AML-193 (cell line): Measurements from ENCODE around the gene POLG.
A peak's percentile ranks its signal among the peaks of the same experiment; 100 is the strongest.

ENCODE experiments used
- DNase-seq, 2 experiments: peaks; one replicate each; lab custom pipeline; 2025; lab: John Stamatoyannopoulos, UW

POLG gene

DNA sequence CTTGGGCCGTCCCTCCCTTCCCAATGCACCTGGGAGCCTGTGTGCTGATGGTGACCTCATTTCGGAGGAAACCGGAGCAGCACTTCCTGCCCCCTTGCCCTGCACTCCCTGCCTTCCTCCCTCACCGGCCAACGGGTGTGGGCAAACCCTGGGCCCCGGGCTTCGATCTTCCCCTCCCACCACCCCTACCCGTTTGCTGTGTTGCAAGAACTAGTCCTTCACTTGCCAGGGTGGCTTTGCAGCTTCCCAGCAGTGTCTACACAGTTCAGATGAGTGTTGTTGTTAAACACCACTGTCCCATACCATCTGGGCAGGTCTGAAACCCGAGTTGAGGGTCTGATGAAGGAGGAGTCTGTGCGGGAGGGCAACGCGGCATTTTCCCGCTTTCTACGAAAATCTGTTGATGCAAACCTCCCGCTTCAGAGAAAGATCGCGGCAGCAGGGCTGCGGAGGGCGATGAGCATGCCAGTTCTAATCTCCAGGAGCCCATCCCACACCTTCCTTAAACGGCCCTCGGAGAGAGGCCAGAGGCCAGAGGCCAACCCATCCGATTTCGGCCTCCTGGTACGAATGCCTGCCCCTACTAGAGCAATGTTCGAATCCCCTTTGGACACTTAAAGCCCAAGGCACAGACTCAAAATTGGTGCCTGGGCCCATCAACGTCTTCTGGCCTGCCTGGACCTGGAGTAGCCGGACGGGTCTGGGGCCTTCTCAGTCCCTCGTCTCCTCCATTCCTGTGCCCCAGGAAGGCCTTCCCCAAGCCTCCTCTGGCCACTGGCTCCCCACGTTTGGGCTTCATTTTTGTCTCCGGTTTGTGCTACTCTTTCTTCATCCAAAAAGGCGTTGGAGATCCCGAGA lies 35.7 kb upstream of the POLG start:
- DNase-seq: peak; percentile 70 to 71

DNA sequence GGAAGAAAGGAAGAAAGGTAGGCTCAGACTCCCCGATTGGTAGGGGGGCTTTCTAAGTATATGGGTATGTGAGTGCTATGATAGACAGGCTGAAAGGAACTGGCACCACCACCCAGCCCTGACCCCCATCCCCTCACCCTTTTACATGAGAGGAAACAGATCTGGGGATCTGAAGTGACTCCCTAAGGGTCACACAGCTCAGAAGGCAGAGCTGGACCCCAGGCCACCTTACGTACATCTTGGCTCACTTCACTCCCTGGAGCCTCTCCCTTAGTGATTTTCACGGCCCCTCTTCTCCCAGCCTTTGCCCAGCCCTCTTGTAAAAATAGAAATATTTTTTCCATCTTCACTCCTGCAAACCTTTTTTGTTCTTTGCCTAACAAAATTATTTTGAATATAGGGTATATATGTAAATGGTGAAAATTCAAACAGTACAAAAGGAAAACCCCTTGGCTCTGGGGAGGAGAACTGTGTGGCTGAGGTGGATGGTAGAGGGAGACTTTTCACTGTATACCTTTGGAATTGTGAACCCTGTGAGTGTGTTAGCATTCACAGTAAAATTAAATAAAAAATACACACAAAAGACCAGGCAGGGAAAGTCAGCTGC lies 34.8 kb upstream of the POLG start:
- DNase-seq: no peak

DNA sequence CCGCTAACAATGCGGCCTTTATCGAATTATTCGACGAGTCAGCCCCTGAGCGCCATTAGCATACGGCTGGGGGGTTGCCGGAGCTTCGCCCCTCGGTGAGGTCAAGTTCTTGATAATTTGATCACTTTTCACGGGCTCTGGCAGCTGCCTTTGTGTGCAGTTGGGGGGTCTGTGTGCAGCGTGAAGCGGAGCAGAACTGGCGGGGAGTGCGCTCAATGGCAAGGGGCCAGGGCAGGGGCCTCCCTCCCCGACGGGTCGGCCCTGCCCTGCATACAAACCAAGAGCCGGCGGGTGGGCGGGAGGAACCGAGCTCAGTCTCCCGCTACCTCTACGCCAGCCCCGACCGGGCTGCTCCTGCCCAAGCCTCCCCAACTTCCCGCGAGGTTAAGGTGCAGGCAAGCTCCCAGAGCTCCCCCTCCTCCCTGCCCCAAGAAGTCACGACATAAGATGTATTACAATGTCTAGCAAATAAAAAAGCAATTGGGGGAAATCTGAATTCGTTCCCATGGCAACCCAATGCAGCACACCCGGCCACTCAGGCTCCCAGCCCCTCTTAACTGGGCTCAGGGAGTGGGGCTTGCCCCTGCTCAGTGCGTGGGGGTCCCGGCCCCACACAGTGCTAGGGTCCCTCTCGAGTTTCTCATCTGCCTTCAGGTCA lies 34.1 kb upstream of the POLG start:
- DNase-seq: no peak

DNA sequence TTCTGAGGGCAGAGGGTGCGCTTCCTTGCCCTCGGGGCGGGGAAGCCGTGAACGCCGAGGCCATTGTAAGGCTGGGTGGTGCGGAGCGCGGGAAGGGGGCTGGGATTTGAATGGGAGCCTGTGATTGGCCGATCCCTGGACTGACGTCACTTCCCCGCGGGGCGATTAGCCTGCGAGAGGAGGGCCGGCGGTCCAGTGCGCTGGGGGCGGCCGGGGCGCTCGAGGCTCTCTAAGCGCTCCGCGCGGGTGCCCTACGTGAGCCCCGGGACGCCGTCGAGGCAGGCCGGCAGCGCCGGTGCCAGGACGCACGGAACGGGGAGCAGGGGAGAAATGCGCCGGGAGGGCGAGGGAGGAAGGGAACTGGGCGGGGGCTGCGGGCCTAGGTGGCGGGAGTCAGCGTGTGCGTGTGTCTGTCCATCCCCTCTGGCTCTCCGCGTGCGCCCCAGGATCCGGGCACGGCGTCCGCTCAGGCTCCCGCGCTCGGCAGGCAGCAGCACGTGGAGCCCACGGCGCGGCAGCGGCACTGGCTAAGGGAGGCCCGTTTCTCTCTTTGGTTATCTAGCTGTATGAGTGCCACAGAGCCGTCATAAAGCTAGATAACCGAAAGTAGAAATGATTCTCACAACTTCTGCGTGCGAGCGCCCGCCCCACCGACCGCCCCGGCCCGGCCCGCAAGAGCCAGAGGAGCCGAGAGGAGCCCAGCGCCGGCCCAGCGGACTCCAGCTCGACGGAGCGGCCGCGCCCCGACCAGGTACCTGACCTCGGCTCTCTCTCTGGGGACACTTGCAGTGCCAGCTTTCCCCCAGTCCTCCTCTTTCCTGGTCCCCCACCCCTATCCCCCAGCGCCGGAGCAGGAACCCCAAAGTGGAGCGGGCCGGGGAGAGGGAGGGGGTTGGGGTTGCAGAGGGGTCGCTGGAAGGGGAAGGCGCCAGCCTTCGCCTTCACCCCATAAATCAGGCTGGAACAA lies 33.1 kb upstream of the POLG start:
- DNase-seq: no peak

DNA sequence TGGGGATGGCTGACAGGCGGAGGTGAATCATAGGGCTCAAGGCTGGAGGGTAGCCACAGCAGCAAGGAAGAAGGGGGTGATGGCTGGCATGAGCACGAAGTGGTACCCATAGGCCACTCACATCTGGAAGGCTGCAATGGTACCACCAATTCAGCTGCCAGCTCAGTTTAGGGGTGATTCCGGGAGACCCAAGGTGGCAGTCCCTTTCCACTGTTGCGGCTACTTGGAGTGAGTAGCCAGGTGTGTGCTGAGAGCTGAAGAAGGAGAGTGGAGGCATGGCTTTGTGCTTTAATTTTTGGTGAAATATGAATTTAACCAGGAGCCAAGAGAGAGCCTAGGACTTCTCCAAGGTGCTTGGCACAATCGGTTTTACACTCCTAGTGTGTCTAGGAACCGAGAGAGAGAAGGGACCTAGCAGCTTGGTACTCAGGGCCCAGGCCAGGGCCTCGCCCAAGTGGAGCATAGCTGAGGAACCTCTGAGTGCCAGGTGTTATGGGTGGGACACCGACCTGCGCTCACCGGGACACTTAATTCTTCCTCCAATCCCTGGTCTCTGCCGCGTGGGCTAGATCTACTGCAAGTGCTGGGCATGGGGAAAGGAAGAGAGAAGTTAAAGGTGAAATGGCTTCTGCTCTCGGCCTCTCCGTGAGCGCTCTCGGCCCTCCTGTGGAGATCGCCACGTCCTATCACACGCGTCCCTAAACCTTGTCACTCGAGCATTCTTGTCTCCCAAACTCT lies 32.2 kb upstream of the POLG start:
- DNase-seq: no peak

DNA sequence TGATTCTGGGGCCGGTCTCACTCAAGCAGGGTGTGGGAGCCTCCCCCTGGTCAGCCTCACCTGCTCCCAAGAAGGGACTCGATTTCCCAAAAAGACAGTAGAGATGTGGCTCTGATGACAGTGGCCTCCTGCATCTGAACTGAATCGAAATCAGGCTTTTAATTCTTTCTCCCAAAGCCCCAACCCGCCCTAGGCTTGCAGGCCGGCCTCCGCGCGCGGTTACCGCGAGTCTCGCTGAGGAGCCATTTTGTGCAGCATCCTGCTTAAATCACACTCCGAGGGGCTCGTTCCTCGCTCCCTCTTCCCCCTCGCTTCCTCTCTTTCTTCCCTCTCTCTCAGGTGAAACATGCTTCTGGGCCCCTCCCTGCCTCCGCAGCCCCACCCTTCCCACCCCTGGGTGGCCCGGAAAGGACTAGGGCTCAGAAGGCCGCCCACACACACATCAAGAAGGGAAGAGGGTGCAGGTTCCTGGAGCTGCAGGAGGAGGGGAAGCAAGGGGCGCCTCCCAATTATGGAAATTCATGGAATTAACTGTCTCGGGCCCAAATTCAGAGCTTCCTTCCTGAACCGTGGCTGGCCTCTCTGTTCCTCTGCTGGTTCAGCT lies 30.9 kb upstream of the POLG start:
- no peak for DNase-seq

DNA sequence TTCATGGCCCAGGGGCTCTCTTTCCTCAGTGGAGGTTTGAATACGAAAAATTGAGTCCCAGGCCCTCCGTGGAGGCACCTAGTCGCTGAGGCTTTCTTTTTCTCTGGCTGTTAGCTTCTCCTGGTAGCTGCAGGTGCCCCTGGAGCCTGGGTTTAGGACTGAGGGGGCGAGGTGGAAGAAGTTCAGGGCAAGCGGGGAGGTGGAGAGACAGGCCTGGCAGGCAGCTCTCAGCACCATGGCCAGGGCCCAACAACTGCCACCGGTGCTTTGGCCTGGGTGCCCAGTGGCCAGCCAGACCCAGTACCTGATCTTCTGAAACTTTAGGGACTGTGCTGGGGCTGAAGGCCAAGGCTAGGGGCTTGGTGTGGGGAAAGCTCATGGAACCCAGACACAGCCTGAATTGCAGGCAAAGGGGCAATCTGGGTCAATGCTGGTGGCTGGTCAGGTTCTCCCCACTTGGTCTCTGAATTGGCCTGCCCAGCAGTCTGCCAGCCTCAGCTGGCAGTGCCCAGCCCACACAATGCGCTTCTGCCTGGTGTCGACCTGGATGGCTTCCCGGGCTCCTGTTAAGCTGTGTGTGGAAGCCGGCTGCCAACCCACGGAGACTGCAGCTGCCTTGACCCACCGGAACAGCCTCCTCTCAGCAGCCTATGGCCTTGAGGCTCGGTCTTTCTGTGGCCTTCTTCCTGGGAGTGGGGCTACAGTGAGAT lies 30.3 kb upstream of the POLG start:
- no peak for DNase-seq

DNA sequence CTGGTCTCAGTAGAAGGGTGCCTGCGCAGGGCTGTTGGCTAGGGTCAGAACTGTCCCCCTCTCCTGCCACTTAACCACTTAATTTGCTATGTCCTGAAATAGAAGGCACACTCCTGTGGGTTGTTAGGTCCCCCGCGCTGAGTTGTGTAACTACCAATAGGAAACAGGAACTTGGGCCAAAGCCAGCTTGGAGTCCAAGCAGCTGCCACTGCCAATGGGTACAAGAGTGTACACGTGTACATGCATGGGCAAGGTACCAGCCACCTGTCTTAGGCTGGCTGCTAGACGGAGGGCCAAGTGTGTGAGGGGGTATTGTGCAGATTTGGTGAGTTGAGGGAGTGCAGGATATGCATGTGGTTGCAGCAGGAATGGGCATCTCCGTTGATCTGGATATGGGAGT lies 29.7 kb upstream of the POLG start:
- DNase-seq: peak; percentile 91

DNA sequence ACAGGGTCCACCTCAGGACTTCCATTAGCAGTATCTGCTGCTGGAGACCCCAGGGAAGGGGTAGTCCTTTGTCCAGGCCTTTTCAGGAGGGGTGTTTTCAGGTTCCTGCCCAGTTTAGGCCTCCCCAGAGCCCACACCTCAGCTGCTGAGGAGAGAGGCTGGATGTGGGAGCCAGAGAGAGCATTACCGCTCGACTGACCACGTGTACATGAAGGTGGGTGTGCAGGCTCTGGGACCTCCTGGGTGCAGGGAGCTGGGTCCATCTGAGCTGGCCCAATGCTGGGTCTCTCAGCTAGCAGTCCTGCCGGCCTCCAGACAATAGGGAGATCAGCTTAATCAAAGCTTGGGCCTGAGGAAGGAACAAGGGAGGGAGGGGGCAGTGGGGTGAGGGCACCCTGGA lies 29.1 kb upstream of the POLG start:
- no peak for DNase-seq

DNA sequence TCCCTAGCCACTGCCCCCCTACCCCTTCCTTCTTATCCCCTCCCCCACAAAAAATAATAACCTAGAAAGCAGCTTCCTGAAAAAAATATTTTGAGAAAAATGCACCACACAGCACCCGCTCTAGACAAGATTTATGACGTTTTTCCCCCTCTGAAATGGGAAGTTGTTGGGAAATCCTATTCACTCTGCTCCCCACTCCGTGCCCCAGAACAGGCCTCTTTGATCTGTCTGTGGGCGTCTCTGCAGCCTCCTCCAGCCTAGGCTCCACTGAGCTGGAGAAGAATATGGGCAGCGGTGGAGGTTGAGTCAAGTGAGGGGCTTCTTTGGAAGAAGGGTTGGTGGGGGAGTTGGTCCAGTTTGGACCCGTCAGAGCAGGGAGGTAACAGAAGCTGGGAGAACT lies 28.5 kb upstream of the POLG start:
- peak; percentile 57 to 59 for DNase-seq

DNA sequence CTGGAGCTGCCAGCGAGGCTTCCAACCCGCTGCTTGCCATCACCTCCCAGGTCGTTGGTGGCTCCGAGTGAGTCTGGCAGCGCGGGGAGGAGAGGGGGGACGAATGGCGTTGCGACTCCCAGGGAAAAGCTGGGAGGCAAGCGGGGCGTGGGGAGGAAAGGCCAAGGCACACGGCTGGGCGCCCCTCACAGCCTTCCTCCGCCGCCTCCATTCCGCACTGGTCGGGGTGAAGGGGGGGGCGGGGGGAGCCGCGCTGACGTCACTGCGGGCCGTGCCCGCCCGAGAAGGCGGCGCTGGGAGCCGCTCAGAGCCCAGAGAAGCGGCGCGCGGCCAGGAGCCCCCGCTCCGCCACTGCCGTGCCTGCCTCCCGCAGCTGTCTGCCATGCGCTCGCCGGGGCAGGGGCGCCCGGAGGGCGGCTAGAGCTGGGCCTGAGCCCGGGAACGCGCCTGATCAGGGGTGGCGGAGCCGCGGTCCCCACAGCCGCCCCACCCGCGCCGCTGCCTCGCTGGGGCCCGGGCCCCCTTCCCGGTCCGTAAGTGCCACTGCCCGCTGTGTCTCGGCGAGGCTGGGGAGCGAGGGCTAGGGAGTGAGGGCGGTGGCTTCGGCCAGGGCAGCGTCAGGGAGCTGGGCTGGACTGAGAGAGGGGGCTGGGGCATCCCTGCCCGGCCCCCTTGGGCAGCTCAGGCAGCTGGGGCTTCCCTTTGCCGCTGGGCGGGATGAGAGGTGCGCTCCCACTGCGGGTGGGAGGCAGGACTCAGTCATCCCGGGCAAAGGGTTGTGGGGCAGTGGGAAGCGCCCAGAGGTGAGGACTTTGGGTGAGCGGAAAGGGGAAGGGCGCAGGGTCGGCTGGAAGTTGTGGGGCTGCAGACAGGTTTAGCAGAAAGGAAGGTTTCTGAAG lies 27.8 kb upstream of the POLG start:
- DNase-seq: no peak

DNA sequence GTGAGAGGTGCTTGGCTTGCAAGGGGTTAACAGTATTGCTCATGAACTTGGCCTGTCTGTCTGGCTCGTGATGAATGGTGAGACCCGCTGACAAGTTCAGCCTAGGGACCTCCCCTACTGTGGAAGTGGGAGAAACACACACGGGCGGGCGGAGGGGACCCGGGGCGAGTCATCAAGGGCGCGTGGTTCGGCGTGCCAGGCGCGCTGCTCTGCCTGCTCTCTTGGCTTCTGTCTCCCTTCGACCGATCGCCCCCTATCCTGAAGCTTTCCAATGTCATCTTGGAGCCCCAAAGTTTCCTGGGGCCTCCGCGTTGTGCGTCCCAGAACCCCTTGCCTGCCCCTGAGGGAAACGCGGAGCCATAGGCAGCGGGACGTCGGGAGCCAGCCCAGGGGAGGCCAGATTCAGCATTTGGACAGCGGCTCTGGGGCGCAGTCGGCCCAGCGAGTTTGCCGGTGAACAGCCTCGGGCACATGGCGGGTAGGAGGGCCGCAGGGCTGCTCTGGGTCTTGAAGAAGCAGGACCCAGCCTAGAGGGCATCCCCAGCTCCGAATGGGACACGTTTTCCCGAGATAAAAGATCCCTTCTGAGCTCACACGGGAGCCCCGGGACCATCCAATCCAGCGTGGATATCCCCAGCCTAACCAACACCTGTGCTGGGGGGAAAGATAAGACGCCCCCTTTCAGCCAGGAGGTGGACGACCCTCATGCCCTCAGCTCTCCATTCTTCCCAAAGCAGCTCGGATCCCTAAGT lies 27.0 kb upstream of the POLG start:
- DNase-seq: peak; percentile 5 to 10

DNA sequence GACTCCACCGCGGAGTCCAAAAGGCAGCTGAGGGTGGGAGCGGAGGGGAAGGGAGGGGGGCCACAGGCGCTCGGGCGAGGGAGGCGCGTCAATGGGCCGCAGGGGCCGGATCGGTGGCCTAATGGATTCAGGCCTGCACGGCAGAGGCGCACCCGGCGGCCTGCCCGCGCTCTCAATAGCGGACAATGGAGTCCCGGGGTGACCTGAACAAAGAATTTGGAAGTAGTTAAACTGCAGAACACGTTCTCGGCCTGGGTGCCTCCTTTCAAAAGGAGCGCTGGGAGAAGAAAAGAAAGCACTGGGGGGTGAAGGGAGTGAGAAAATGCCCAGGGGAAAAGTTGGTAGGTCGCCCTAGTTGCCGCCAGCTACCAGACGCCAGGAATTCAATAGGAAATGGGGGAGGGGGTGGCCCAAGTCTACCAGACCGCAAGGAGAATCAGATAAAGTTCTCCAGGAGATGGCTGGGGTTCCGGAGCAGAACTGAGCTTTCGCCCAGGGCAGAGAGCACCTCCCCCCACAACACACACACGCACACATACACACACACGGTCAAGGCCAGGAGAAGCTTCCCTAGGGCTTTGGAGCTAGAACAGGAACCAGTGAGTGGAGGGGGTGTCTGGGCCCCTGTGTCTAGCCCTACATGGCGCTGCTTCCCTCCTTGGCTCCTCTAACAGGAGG lies 25.8 kb upstream of the POLG start:
- DNase-seq: no peak

DNA sequence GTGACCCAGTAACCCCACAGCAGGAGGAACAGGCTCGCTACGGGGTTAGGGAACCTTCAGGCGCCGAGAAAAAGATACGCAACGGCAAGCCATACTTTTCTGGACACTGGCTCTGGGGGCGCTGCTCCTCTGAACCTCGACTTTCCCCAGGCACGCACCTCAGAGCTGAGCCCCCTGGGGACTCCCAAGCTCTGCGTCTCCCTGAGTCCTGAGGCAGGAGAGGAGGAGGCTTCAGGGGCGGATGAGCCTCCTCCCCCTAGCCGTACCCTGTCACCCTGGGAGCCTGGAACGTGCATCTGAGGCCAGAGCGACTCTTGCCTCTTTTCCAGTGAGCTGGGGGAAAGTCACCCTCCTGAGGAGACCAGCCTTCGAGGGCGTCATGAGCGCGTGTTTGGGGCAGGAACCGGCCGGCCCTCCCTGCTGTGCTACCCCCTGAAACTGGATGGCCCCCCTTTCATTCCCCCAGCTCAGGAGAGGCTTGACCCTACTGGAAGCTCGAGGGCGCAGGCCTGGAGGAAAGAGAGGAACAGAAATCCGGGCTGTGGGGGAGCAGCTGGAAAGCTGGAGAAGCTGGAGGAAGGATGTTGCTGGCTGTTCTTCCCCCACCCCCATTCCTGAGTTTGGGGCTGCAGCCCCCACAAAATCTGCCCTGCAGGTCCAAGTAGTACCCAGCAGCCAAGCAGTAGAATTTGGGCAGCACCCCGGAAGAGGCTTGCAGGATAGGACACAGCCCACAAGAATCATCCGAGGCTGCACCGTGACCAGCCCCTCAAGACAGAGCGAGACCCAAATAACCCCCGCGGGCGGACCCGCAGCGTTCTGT lies 25.1 kb upstream of the POLG start:
- DNase-seq: no peak

DNA sequence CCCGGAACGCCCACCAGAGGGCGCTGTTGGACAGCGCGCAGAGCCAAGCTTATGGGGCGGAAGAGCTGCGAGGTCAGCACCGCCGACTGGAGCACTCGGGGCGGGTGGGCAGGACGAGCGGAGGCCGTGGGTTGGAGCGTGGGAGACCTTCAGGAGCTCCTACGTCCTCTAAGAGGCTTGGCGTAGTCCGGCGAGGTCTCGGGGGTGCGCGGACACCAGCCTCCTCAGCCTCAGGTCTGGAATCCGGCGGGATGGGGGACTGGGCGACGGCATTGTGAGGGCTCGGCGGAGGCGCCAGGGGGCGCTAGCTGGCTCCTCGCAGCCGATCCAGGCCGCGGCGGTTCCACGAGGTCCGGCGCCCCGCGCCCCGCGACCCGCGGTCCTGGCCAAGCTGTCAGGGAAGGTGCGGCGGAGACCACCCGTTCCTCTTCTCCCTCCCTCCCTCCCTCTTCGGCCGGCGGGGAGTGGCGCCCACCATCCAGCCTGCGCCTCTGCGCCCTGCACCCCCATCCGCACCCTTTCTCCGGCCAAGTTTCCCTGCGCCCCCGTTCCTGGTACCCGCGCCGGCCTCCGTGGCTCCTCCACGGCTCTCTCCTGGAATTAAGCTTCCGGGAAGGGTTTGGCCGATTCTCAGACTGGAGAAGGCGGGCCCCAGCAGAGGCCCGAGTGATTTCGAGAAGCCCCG lies 24.3 kb upstream of the POLG start:
- peak; percentile 70 to 71 for DNase-seq

DNA sequence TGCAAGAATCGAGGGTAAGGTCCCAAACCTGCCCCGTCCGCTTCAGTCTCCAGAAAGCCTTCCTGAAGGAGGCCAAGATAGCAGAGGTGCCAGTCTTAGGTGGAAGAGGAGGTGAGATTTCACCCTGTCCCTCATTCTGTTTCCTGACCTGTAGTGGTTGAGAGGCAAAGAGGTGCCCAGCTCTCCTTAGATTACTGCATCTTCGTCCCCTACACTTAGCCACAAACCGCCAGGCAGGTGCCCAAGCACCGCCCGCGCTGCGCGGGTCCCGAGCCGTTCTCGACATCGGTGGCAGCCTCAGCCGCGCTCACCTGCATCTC lies 23.8 kb upstream of the POLG start:
- no peak for DNase-seq
